Neural cell (in vitro differentiated cells): ENCODE results near the gene CALY. TPM values are rescaled to one million over a fixed set of nuclear protein-coding genes. Genes with fewer than 3 reads are reported as not detected.

Experiments used
- H2AFZ ChIP-seq: fragments of 200-600, 300-800 bp; sonication (generic), shearing (Covaris generic); 2 replicates; pipeline ENCODE4 v1.6.0; 2014; ENCODE audit warnings: low read depth, mild to moderate bottlenecking, antibody characterized with exemption, low read length, moderate library complexity
- H3F3A ChIP-seq: fragments of 200-600 bp; shearing (Covaris generic); 2 replicates; pipeline ENCODE4 v1.6.1; 2016; ENCODE audit warnings: mild to moderate bottlenecking, moderate library complexity, mixed read lengths, antibody characterized with exemption, low read length; ENCODE audit not compliant: insufficient read depth, poor library complexity, severe bottlenecking
- H3K27ac ChIP-seq: fragments of 200-600, 300-800 bp; sonication (generic), shearing (Covaris generic); 2 replicates; pipeline ENCODE4 v1.5.1; 2014; ENCODE audit warnings: mild to moderate bottlenecking, low read length, moderate library complexity
- H3K27me3 ChIP-seq: fragments of 300-800, 200-600 bp; sonication (generic), shearing (Covaris generic); 2 replicates; pipeline ENCODE4 v1.6.0; 2014; ENCODE audit warnings: mild to moderate bottlenecking, low read depth, low read length, moderate library complexity; ENCODE audit not compliant: insufficient read depth
- H3K36me3 ChIP-seq: fragments of 300-800, 200-600 bp; sonication (generic), shearing (Covaris generic); 2 replicates; pipeline ENCODE4 v1.5.1; 2014; ENCODE audit warnings: mild to moderate bottlenecking, antibody characterized with exemption, low read length, moderate library complexity; ENCODE audit not compliant: insufficient read depth
- H3K4me2 ChIP-seq: fragments of 300-800, 200-600 bp; sonication (generic), shearing (Covaris generic); 2 replicates; pipeline ENCODE4 v1.6.0; 2014; ENCODE audit warnings: mild to moderate bottlenecking, low read length
- H3K4me3 ChIP-seq: fragments of 300-800, 200-600 bp; sonication (generic), shearing (Covaris generic); 2 replicates; pipeline ENCODE4 v1.5.1; 2014; ENCODE audit warnings: mild to moderate bottlenecking, low read length, moderate library complexity
- H3K79me2 ChIP-seq: fragments of 200-600 bp; shearing (Covaris generic); replicated peaks from 2 replicates; pipeline ENCODE4 v1.6.0; 2014; ENCODE audit warnings: mild to moderate bottlenecking, low read length, moderate library complexity; ENCODE audit not compliant: insufficient read depth
- H3K9ac ChIP-seq: fragments of 300-800, 200-600 bp; sonication (generic), shearing (Covaris generic); 2 replicates; pipeline ENCODE4 v1.6.1; 2016; ENCODE audit warnings: mild to moderate bottlenecking, low read length, mixed read lengths
- H3K9me2 ChIP-seq: fragments of 200-600 bp; shearing (Covaris generic); 2 replicates; pipeline ENCODE4 v1.6.1; 2016; ENCODE audit warnings: mild to moderate bottlenecking, low read length, mixed read lengths; ENCODE audit not compliant: insufficient read depth
- H3K9me3 ChIP-seq: fragments of 200-600, 300-800 bp; sonication (generic), shearing (Covaris generic); 2 replicates; pipeline ENCODE4 v1.6.1; 2016; ENCODE audit warnings: mild to moderate bottlenecking, mixed run types, low read length, moderate library complexity, mixed read lengths
- H4K20me1 ChIP-seq: fragments of 200-600 bp; shearing (Covaris generic); 2 replicates; pipeline ENCODE4 v1.6.1; 2016; ENCODE audit warnings: mild to moderate bottlenecking, mixed run types; ENCODE audit not compliant: insufficient read depth
- CTCF ChIP-seq: fragments of 450-650 bp; IDR thresholded peaks from 2 replicates; pipeline ENCODE4 v1.5.1; 2014; ENCODE audit warnings: antibody characterized with exemption, mild to moderate bottlenecking, moderate library complexity; ENCODE audit not compliant: poor library complexity, severe bottlenecking
- EP300 ChIP-seq: fragments of 450-650 bp; conservative IDR thresholded peaks from 2 replicates; pipeline ENCODE4 v1.6.1; 2014; ENCODE audit warnings: antibody characterized with exemption, mild to moderate bottlenecking, moderate library complexity; ENCODE audit not compliant: poor library complexity, severe bottlenecking
- EZH2 ChIP-seq: fragments of 200-600, 300-800 bp; shearing (Covaris generic), sonication (generic); IDR thresholded peaks from 2 replicates; pipeline ENCODE4 v1.6.1; 2014; ENCODE audit warnings: antibody characterized with exemption, low read length, borderline replicate concordance, mild to moderate bottlenecking; ENCODE audit not compliant: insufficient read depth, poor library complexity, severe bottlenecking
- MXI1 ChIP-seq: fragments of 450-650 bp; conservative IDR thresholded peaks from 2 replicates; pipeline ENCODE4 v1.6.1; 2014; ENCODE audit warnings: antibody characterized with exemption, mild to moderate bottlenecking; ENCODE audit not compliant: poor library complexity, severe bottlenecking
- POLR2AphosphoS5 ChIP-seq: IDR thresholded peaks from 2 replicates; pipeline ENCODE4 v1.6.1; 2012
- RAD21 ChIP-seq: fragments of 450-650 bp; conservative IDR thresholded peaks from 2 replicates; pipeline ENCODE4 v1.6.1; 2014; ENCODE audit warnings: antibody characterized with exemption, mild to moderate bottlenecking, moderate library complexity
- REST ChIP-seq: IDR thresholded peaks from 2 replicates; pipeline ENCODE4 v1.6.1; 2012; ENCODE audit warnings: borderline replicate concordance
- SMC3 ChIP-seq: fragments of 450-650 bp; conservative IDR thresholded peaks from 2 replicates; pipeline ENCODE4 v1.6.1; 2014; ENCODE audit warnings: antibody characterized with exemption, mild to moderate bottlenecking, moderate library complexity; ENCODE audit not compliant: poor library complexity
- TAF1 ChIP-seq: IDR thresholded peaks from 2 replicates; pipeline ENCODE4 v1.6.1; 2012; ENCODE audit warnings: low read depth
- polyA plus RNA-seq: library from polyadenylated mRNA; depleted of rRNA; stranded (reverse); fragments of >200 nt; gene quantifications from 2 replicates; pipeline ENCODE4 v1.2.3, GENCODE V29; 2014

The CALY gene
- polyA plus RNA-seq, 1 donor from 2014 or later = 3.7 TPM

- H3K27me3 ChIP-seq = peaks cover 26% of the 10 kb centered on the region
- H3K4me3 ChIP-seq = no peak overlapping the region
- H3K27ac ChIP-seq = no peak overlapping the region
Observed at GRCh38 chr10:133337370-133337725, 652 bp upstream of the CALY start.

GRCh38 chr10:133336118-133336576 is 549 bp downstream of the CALY start:
- peak overlapping the region; percentile 65 for H3K4me3 ChIP-seq
- peak overlapping the region; percentile 62 for H3K9ac ChIP-seq
- H3K27me3 ChIP-seq = peaks cover 26% of the 10 kb centered on the region
- no peaks in the 10 kb centered on the region for H3K9me2 ChIP-seq
- no peaks in the 10 kb centered on the region for H3K79me2 ChIP-seq
- H3K27ac ChIP-seq = no peak overlapping the region
- TF ChIP-seq REST = no peak
- no peak for TF ChIP-seq SMC3
- TF ChIP-seq MXI1 = no peak
- TF ChIP-seq EP300 = no peak
- no peaks in the 10 kb centered on the region for H3K36me3 ChIP-seq
- H3K4me2 ChIP-seq = no peak overlapping the region
- H3K9me3 ChIP-seq = peaks cover 5% of the 10 kb centered on the region
- no peak overlapping the region for H2AFZ ChIP-seq
- H4K20me1 ChIP-seq = no peaks in the 10 kb centered on the region
- H3F3A ChIP-seq = no peaks in the 10 kb centered on the region

More at GRCh38 chr10:133337370-133337725, 652 bp upstream of the CALY start:
- Histone ChIP-seq H3K36me3 (no peaks in the 10 kb centered on the region), H3K9me3 (peaks cover 5% of the 10 kb centered on the region), H3K9me2 (no peaks in the 10 kb centered on the region), H3K4me2 (no peak overlapping the region), H2AFZ (no peak overlapping the region), H3F3A (no peaks in the 10 kb centered on the region), H4K20me1 (no peaks in the 10 kb centered on the region), H3K79me2 (no peaks in the 10 kb centered on the region), H3K9ac (no peak overlapping the region)
- no peak for TF ChIP-seq SMC3
- no peak for TF ChIP-seq POLR2AphosphoS5
- TF ChIP-seq RAD21 = no peak
- no peak for TF ChIP-seq MXI1
- no peak for TF ChIP-seq EP300
- TF ChIP-seq TAF1 = no peak
- no peak for TF ChIP-seq EZH2
- TF ChIP-seq CTCF = no peak
- TF ChIP-seq REST = no peak
